K562 (cell line): ENCODE results near the gene HMGN1. TPM values are rescaled to one million over a fixed set of nuclear protein-coding genes. Genes with fewer than 3 reads are reported as not detected.

Experiments used
- ATAC-seq: fragments of 200-7000 bp; cut with Tn5 transposase; 3 replicates; pipeline ENCODE4 v1.9.1; 2020; ENCODE audit warnings: moderate library complexity
- BruUV-seq: library from RNA; stranded (reverse); fragments of 400-500 nt; replicated peaks from 2 replicates; lab custom pipeline; 2021; lab: Mats Ljungman, UMichigan
- CTCF ChIA-PET: fragments of 300-600 bp; formaldehyde crosslinking; extraction: SDS; loops from one replicate; lab custom pipeline; 2021; ENCODE audit warnings: low intra/inter-chr PET ratio; lab: Yijun Ruan, JAX
- POLR2A ChIA-PET: fragments of 300-600, 350-650 bp; sonication (Branson Sonifier 250); formaldehyde crosslinking; extraction: SDS; loops from one replicate; lab custom pipeline; 2021; ENCODE audit warnings: antibody characterized with exemption, inconsistent platforms; lab: Yijun Ruan, JAX
- DNase-seq, 4 experiments: peaks; one replicate each; pipeline versions ENCODE4 v3.0.0 to v3.0.0-alpha.2; 2011 to 2018; ENCODE audit warnings: low spot score in 3 of 4, mixed read lengths in 3 of 4; ENCODE audit errors: extremely low read depth in 1 of 4
- FAIRE-seq: peaks from 2 replicates; lab custom pipeline; 2011; peaks lifted over from hg19 to GRCh38; lab: Jason Lieb, UNC
- H2AFZ ChIP-seq: 2 replicates; pipeline ENCODE4 v1.6.0; 2011; ENCODE audit warnings: low read depth, low read length, control low read depth, inconsistent platforms
- H3K27ac ChIP-seq: fragments of 200-600 bp; 3 replicates; pipeline ENCODE4 v1.8.0; 2011; ENCODE audit warnings: low read depth, mild to moderate bottlenecking, control low read depth, inconsistent platforms, low read length, moderate library complexity, mixed read lengths; ENCODE audit errors: extremely low read depth
- H3K27me3 ChIP-seq, 2 experiments: fragments of 300-600 bp in 1 of 2; 2 replicates in 1 of 2; 3 replicates in 1 of 2; pipeline versions ENCODE4 v1.6.0 to v1.8.0; 2011; ENCODE audit warnings: inconsistent platforms in 2 of 2, low read length in 2 of 2, mild to moderate bottlenecking in 1 of 2, mixed read lengths in 1 of 2, moderate library complexity in 1 of 2; ENCODE audit not compliant: control insufficient read depth in 2 of 2, insufficient read depth in 2 of 2
- H3K36me3 ChIP-seq: fragments of 300-600 bp; 3 replicates; pipeline ENCODE4 v1.8.0; 2011; ENCODE audit warnings: mild to moderate bottlenecking, low read length, inconsistent platforms; ENCODE audit not compliant: control insufficient read depth, insufficient read depth
- H3K4me1 ChIP-seq, 2 experiments: fragments of 200-600 bp in 1 of 2; replicated peaks in 1 of 2; 2 replicates in 1 of 2; 3 replicates in 1 of 2; pipeline versions ENCODE4 v1.5.1 to v1.8.0; 2011; ENCODE audit warnings: inconsistent platforms in 2 of 2, low read length in 2 of 2, mild to moderate bottlenecking in 1 of 2, mixed read lengths in 1 of 2, moderate library complexity in 1 of 2; ENCODE audit not compliant: control insufficient read depth in 2 of 2, insufficient read depth in 2 of 2
- H3K4me2 ChIP-seq: 2 replicates; pipeline ENCODE4 v1.6.1; 2011; ENCODE audit warnings: low read length, control low read depth, inconsistent platforms, mixed read lengths; ENCODE audit not compliant: insufficient read depth
- H3K4me3 ChIP-seq: fragments of 200-600 bp; sonication (generic), shearing (Covaris generic); 2 replicates; pipeline ENCODE4 v1.5.1; 2016; ENCODE audit warnings: control low read depth, inconsistent platforms
- H3K79me2 ChIP-seq: fragments of 200-600 bp; 3 replicates; pipeline ENCODE4 v1.8.0; 2011; ENCODE audit warnings: low read length, inconsistent platforms; ENCODE audit not compliant: control insufficient read depth, insufficient read depth
- H3K9ac ChIP-seq, 2 experiments: 2 replicates each; pipeline versions ENCODE4 v1.6.0 to v1.6.1; 2011; ENCODE audit warnings: low read depth in 2 of 2, low read length in 2 of 2, control low read depth in 1 of 2, inconsistent platforms in 1 of 2, mild to moderate bottlenecking in 1 of 2, mixed read lengths in 1 of 2; ENCODE audit not compliant: insufficient read depth in 1 of 2
- H3K9me1 ChIP-seq: one replicate; pipeline ENCODE4 v1.6.0; 2011; ENCODE audit warnings: inconsistent platforms, mild to moderate bottlenecking, low read length, moderate library complexity; ENCODE audit not compliant: control insufficient read depth, insufficient read depth
- H3K9me3 ChIP-seq: replicated peaks from 2 replicates; pipeline ENCODE4 v1.5.1; 2011; ENCODE audit warnings: low read depth, low read length, inconsistent platforms; ENCODE audit not compliant: control insufficient read depth, insufficient read depth
- H4K20me1 ChIP-seq: replicated peaks from 2 replicates; pipeline ENCODE4 v1.6.1; 2011; ENCODE audit warnings: low read length, inconsistent platforms, mixed read lengths; ENCODE audit not compliant: control insufficient read depth, insufficient read depth
- BMI1 ChIP-seq: fragments of 150-350 bp; IDR thresholded peaks from 2 replicates; pipeline ENCODE4 v1.6.1; 2014; ENCODE audit warnings: low read length
- CAMTA2 ChIP-seq: fragments of 250-450 bp; sonication (Bioruptor Pico); conservative IDR thresholded peaks from 2 replicates; pipeline ENCODE4 v1.5.1; 2022
- MECOM ChIP-seq: fragments of 250-450 bp; sonication (Bioruptor Pico); IDR thresholded peaks from 2 replicates; pipeline ENCODE4 v1.8.0; 2022; ENCODE audit warnings: inconsistent platforms
- POLR2A ChIP-seq: fragments of 450-650 bp; conservative IDR thresholded peaks from 2 replicates; pipeline ENCODE4 v1.6.1; 2016
- RBM25 ChIP-seq: fragments of 200-400 bp; formaldehyde crosslinking; IDR thresholded peaks from 2 replicates; pipeline ENCODE4 v1.6.1; 2018; ENCODE audit warnings: low read length, low read depth, moderate library complexity; ENCODE audit not compliant: severe bottlenecking
- SFPQ ChIP-seq: fragments of 200-400 bp; formaldehyde crosslinking; IDR thresholded peaks from 2 replicates; pipeline ENCODE4 v1.6.1; 2017; ENCODE audit warnings: mild to moderate bottlenecking, low read depth, low read length, moderate library complexity
- ZNF395 ChIP-seq: fragments of 200-800 bp; sonication (Bioruptor generic); IDR thresholded peaks from 2 replicates; pipeline ENCODE4 v1.6.1; 2017; ENCODE audit warnings: missing genetic modification characterization, missing compliant biosample characterization
- WGBS: fragments of 100-300 bp; shearing (Covaris generic); methylation state at CpG from one replicate; pipeline ENCODE4 v1.1.6; 2016; ENCODE audit warnings: low coverage, mixed read lengths; ENCODE audit not compliant: insufficient coverage; ENCODE audit errors: missing lambda C conversion rate; 5-methylcytosine and 5-hydroxymethylcytosine counted together
- in situ Hi-C: fragments of 300-500 bp; cut with MboI; formaldehyde crosslinking; loops from 4 replicates; pipeline ENCODE4 v1.15.0; 2018; ENCODE audit warnings: inconsistent platforms, mixed read lengths
- intact Hi-C: fragments of 100-400 bp; cut with micrococcal nuclease; formaldehyde crosslinking; loops from 2 replicates; pipeline ENCODE4 v1.14.2; 2022
- polyA plus RNA-seq, 8 experiments: library from polyadenylated mRNA; depleted of rRNA in 4 of 8; stranded (reverse) in 5 of 8; unstranded in 3 of 8; fragments of >200 nt; fragmentation: Nextera tagmentation in 2 of 8; fragmentation: Illumina TruSeq in 1 of 8; extraction: Ambion mirVana in 2 of 8; extraction: Trizol in 1 of 8; gene quantifications; 2 replicates each; pipeline versions ENCODE4 v1.2.1 to v1.2.3, GENCODE V29; 2011 to 2014; ENCODE audit warnings: inconsistent platforms in 1 of 8, missing spikeins in 1 of 8
- total RNA-seq, 7 experiments: library from RNA; depleted of rRNA in 6 of 7; stranded (reverse); fragments of >200 nt in 6 of 7; fragmentation: Illumina TruSeq in 2 of 7; extraction: Trizol in 2 of 7; gene quantifications; 2 replicates each; pipeline versions ENCODE4 v1.2.1 to v1.2.3, GENCODE V29; 2011 to 2021; ENCODE audit warnings: low replicate concordance in 1 of 7

The HMGN1 gene
- total and polyA plus RNA-seq, 9 of the 15 experiments (the other 6 are each of a cell fraction or from before 2014, with no cell fraction given), result 124 to 626 (median 498) TPM

- POLR2A ChIA-PET, result no interaction called here
- Histone ChIP-seq H3K4me2 (no peak overlapping the region), H3K36me3 (no peaks in the 10 kb centered on the region), H2AFZ (peak overlapping the region; percentile 47), H3K4me3 (no peak overlapping the region)
- FAIRE-seq, result no peak
- TF ChIP-seq POLR2A, result peak; percentile 35; the same call in 1 of the 2 replicates
- TF ChIP-seq SFPQ, result no peak
- no peak for TF ChIP-seq BMI1
- peak; percentile 18 for TF ChIP-seq RBM25
- no peak for TF ChIP-seq CAMTA2
- no peak for TF ChIP-seq ZNF395 (CRISPR knock-in tag)
- TF ChIP-seq MECOM (CRISPR knock-in tag), result no peak
- TF ChIP-seq, all 486 proteins: peak for 2
- DNase-seq (no peak), ATAC-seq (no peak)
- Histone ChIP-seq H3K27ac (no peak overlapping the region; the same call in 2 of the 3 replicates), H3K9me1 (no peaks in the 10 kb centered on the region), H3K4me1 (peaks cover 16 to 42% of the 10 kb centered on the region in 2 experiments), H3K9ac (peak overlapping the region in 1 of 2 experiments; percentile 39; a peak in 1 of 4 replicates), H3K9me3 (0 out of 2 replicates have a peak, but pooled peaks cover 2% of the 10 kb centered on the region), H3K27me3 (no peaks in the 10 kb centered on the region), H4K20me1 (no peaks in the 10 kb centered on the region), H3K79me2 (no peaks in the 10 kb centered on the region)
- BruUV-seq, result no TSS peak
- CTCF ChIA-PET, result no interaction called here
- intact Hi-C loops, result no loop called here
- WGBS, result 79% methylated on average over 6 of the region's 6 CpGs
- in situ Hi-C loops, result no loop called here
Observed at GRCh38 chr21:39321424-39321823, 27.5 kb downstream of the HMGN1 start.
